Measurements from ENCODE around the gene ABLIM2. TPM values are rescaled to one million over a fixed set of nuclear protein-coding genes. Genes with fewer than 3 reads are reported as not detected.

ABLIM2 gene
- total RNA-seq, 3 donors from 2014 or later (not counting 1 experiment from before 2014, with no cell fraction given) = 0.71 to 2.8 (median 1.3) TPM

DNA sequence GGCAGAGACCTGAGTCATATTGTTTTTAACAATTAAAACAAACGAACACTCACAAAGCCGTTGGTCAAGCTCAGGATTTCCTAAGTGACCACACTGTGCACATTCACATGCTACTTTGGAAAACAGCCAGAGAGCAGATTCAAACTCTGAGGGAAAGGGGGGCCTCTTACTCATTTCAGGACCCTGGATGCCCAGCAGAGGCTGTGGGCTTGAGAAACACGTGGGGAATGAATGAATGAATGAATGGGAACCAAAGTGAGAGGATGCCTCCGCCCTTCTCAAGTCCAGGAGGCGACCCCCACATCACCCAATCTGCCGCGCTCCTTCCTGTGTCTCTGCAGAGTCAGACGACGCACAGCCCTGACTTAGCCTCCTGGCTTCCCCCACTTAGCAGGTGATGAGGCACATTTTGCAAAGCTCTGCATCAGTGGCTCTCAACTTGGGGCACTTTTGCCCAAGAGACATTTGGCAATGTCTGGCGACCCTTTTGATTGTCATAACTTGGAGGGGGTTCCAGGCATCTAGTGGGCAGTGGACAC lies 76.0 kb downstream of the ABLIM2 start:
- intact Hi-C loops (cut with micrococcal nuclease) = no loop called here
- H3K4me1 Mint-ChIP-seq = no peaks in the 10 kb centered on the region
- TF ChIP-seq, protein P1, sequence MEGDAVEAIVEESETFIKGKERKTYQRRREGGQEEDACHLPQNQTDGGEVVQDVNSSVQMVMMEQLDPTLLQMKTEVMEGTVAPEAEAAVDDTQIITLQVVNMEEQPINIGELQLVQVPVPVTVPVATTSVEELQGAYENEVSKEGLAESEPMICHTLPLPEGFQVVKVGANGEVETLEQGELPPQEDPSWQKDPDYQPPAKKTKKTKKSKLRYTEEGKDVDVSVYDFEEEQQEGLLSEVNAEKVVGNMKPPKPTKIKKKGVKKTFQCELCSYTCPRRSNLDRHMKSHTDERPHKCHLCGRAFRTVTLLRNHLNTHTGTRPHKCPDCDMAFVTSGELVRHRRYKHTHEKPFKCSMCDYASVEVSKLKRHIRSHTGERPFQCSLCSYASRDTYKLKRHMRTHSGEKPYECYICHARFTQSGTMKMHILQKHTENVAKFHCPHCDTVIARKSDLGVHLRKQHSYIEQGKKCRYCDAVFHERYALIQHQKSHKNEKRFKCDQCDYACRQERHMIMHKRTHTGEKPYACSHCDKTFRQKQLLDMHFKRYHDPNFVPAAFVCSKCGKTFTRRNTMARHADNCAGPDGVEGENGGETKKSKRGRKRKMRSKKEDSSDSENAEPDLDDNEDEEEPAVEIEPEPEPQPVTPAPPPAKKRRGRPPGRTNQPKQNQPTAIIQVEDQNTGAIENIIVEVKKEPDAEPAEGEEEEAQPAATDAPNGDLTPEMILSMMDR (IDR thresholded peaks at IDR 0.05) = no peak
- ATAC-seq (no peak), DNase-seq (no peak)
- no peaks in the 10 kb centered on the region for H3K36me3 Mint-ChIP-seq
- no peak overlapping the region for H3K4me3 Mint-ChIP-seq
- H3K9me3 ChIP-seq (ENCODE audit: control insufficient read depth, insufficient read depth, low read length) = no peaks in the 10 kb centered on the region
- no peaks in the 10 kb centered on the region for H3K9me3 Mint-ChIP-seq
- peaks cover 0 to 10% of the 10 kb centered on the region in 2 donors for H3K27me3 Mint-ChIP-seq (ENCODE audit: low read depth in 2 of 2)
- H3K27ac ChIP-seq (ENCODE audit: low read length) = no peak overlapping the region
- H3K36me3 ChIP-seq (ENCODE audit: control insufficient read depth, insufficient read depth, low read length) = no peaks in the 10 kb centered on the region
- H3K27me3 ChIP-seq (ENCODE audit: control insufficient read depth, insufficient read depth, low read length) = no peaks in the 10 kb centered on the region
- WGBS (ENCODE audit: insufficient coverage) = 52% methylated on average over 10 of the region's 10 CpGs
- H3K4me3 ChIP-seq (ENCODE audit: low read length) = no peak overlapping the region
- H3K4me1 ChIP-seq (ENCODE audit: control insufficient read depth, insufficient read depth, low read length) = no peaks in the 10 kb centered on the region
- H3K27ac Mint-ChIP-seq = no peak overlapping the region

DNA sequence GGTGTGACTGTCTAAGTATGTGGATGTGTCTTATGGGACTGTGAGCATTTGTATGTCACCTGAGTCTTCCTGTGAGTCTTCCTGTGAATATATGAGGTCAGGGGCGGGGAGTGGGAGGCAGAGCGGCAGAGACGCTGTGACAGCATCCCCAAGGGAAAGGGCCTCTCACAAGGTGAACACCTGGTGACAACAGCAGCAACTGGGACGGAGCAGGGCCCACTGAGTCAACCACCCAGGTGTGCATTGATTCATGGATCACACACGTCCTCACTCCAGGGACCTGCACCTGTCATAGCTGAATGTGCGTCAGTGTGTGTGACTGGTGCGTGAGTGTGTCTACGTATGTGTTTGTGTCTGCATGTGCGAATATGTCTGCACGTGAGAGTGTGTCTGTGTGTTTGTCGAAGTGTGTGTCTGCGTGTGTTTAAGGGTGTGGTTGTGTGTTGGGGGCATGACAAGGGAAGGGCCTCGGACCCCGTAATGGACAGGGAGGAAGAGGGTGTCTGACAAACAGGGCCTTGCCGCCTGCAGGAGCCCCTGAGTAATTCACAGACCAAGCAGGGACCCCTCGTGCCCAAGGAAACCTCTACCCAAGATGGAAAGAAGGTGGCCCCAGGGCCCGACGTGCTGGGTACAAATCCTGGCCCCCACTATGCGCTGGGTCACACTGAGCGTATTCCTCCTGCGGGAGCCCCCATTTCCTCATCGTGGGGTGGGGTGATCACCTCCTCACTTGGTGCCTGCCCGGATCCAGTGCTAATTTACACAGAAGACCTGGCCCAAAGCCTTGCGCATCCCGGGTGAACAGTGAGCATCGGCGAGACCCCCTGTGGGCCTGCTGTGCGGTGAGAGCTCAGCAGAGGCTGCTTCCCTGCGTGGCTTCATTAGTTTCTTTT lies 76.7 kb downstream of the ABLIM2 start:
- no peak overlapping the region for H3K4me3 Mint-ChIP-seq
- H3K9me3 Mint-ChIP-seq = no peaks in the 10 kb centered on the region
- no peak for DNase-seq
- H3K9me3 ChIP-seq (ENCODE audit: control insufficient read depth, insufficient read depth, low read length) = no peaks in the 10 kb centered on the region
- no peaks in the 10 kb centered on the region for H3K36me3 ChIP-seq (ENCODE audit: control insufficient read depth, insufficient read depth, low read length)
- ATAC-seq = no peak
- no peaks in the 10 kb centered on the region for H3K27me3 ChIP-seq (ENCODE audit: control insufficient read depth, insufficient read depth, low read length)
- no peak overlapping the region for H3K4me3 ChIP-seq (ENCODE audit: low read length)
- H3K4me1 Mint-ChIP-seq = no peaks in the 10 kb centered on the region
- H3K4me1 ChIP-seq (ENCODE audit: control insufficient read depth, insufficient read depth, low read length) = no peaks in the 10 kb centered on the region
- TF ChIP-seq, protein P1 (IDR thresholded peaks at IDR 0.05) = no peak
- no peaks in the 10 kb centered on the region for H3K36me3 Mint-ChIP-seq
- H3K27me3 Mint-ChIP-seq (ENCODE audit: low read depth in 2 of 2) = peaks cover 0 to 10% of the 10 kb centered on the region in 2 donors
- no peak overlapping the region for H3K27ac ChIP-seq (ENCODE audit: low read length)
- intact Hi-C loops (cut with micrococcal nuclease) = no loop called here
- no peak overlapping the region for H3K27ac Mint-ChIP-seq
- WGBS (ENCODE audit: insufficient coverage) = 85% methylated on average over 29 of the region's 29 CpGs

DNA sequence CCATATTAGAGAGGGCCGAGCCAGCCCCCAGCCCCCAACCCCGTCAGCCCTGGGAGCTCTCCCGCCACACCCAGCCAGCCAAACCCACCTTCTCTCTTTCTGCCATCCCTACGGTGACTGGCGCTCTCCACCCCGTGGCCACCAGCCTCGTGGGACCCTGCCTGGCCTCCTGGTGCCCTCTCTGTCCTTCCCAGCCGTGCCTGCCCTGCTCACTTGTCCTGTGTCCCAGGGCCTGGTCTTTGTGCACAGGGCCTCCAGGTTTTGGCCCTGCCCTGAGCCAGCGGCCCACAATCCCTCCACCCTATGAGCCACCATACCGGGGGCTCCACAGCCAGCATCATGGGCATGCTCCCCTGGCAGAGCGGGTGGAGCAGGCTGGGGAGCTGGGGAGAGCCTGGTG lies 77.4 kb downstream of the ABLIM2 start:
- intact Hi-C loops (cut with micrococcal nuclease) = no loop called here
- no peak overlapping the region for H3K4me3 ChIP-seq (ENCODE audit: low read length)
- H3K27me3 ChIP-seq (ENCODE audit: control insufficient read depth, insufficient read depth, low read length) = no peaks in the 10 kb centered on the region
- TF ChIP-seq, protein P1 (IDR thresholded peaks at IDR 0.05) = no peak
- Mint-ChIP-seq H3K4me1 (no peaks in the 10 kb centered on the region), H3K27me3 (ENCODE audit: low read depth in 2 of 2) (peaks cover 0 to 10% of the 10 kb centered on the region in 2 donors), H3K9me3 (no peaks in the 10 kb centered on the region), H3K27ac (no peak overlapping the region), H3K36me3 (no peaks in the 10 kb centered on the region), H3K4me3 (no peak overlapping the region)
- no peaks in the 10 kb centered on the region for H3K4me1 ChIP-seq (ENCODE audit: control insufficient read depth, insufficient read depth, low read length)
- no peak for ATAC-seq
- no peak overlapping the region for H3K27ac ChIP-seq (ENCODE audit: low read length)
- 86% methylated on average over 11 of the region's 11 CpGs for WGBS (ENCODE audit: insufficient coverage)
- no peaks in the 10 kb centered on the region for H3K36me3 ChIP-seq (ENCODE audit: control insufficient read depth, insufficient read depth, low read length)
- H3K9me3 ChIP-seq (ENCODE audit: control insufficient read depth, insufficient read depth, low read length) = no peaks in the 10 kb centered on the region
- DNase-seq = no peak
